Dendritic cell treated with granulocyte-macrophage colony-stimulating factor and Interleukin-4, amounts not matched to agents 40 ng/mL and 50 ng/mL, for 4 days (primary cell): ENCODE data around the gene ANKUB1.
A peak's percentile ranks its signal among the peaks of the same experiment; 100 is the strongest.

ENCODE experiments used
- H3K27ac Mint-ChIP-seq: one replicate; pipeline ENCODE4 v1.8.0; 2022; ENCODE audit warnings: mild to moderate bottlenecking, mixed read lengths
- H3K27me3 Mint-ChIP-seq: one replicate; pipeline ENCODE4 v1.8.0; 2022; ENCODE audit warnings: mild to moderate bottlenecking, mixed read lengths
- H3K36me3 Mint-ChIP-seq: one replicate; pipeline ENCODE4 v1.8.0; 2022; ENCODE audit warnings: low read depth, mixed read lengths
- H3K4me1 Mint-ChIP-seq: one replicate; pipeline ENCODE4 v1.8.0; 2022; ENCODE audit warnings: low read depth, mixed read lengths
- H3K4me3 Mint-ChIP-seq: one replicate; pipeline ENCODE4 v1.8.0; 2022; ENCODE audit warnings: mild to moderate bottlenecking, moderate library complexity, mixed read lengths
- H3K9me3 Mint-ChIP-seq: one replicate; pipeline ENCODE4 v1.8.0; 2022; ENCODE audit warnings: mixed read lengths
- intact Hi-C: fragments of 100-400 bp; cut with micrococcal nuclease; formaldehyde crosslinking; loops from one replicate; pipeline ENCODE4 v1.15.0; 2022

The ANKUB1 gene

GRCh38 chr3:149796026-149796425, 3.7 kb upstream of the ANKUB1 start:
- no peaks in the 10 kb centered on the region for H3K9me3 Mint-ChIP-seq
- H3K27ac Mint-ChIP-seq, result no peak overlapping the region
- no peaks in the 10 kb centered on the region for H3K27me3 Mint-ChIP-seq
- H3K4me3 Mint-ChIP-seq, result no peak overlapping the region
- peaks cover 20% of the 10 kb centered on the region for H3K4me1 Mint-ChIP-seq
- no peaks in the 10 kb centered on the region for H3K36me3 Mint-ChIP-seq
- intact Hi-C loops, result no loop called here

GRCh38 chr3:149790698-149791097, 1.7 kb downstream of the ANKUB1 start:
- intact Hi-C loops, result no loop called here

GRCh38 chr3:149790268-149790667, 2.1 kb downstream of the ANKUB1 start:
- Mint-ChIP-seq H3K9me3 (no peaks in the 10 kb centered on the region), H3K4me1 (peaks cover 15% of the 10 kb centered on the region), H3K36me3 (no peaks in the 10 kb centered on the region), H3K27ac (peak overlapping the region; percentile 71), H3K27me3 (no peaks in the 10 kb centered on the region), H3K4me3 (no peak overlapping the region)
- intact Hi-C loops, result no loop called here

More at GRCh38 chr3:149790698-149791097, 1.7 kb downstream of the ANKUB1 start:
- H3K27me3 Mint-ChIP-seq, result no peaks in the 10 kb centered on the region
- H3K4me1 Mint-ChIP-seq, result peaks cover 15% of the 10 kb centered on the region
- peak overlapping the region; percentile 71 for H3K27ac Mint-ChIP-seq
- H3K4me3 Mint-ChIP-seq, result no peak overlapping the region
- H3K9me3 Mint-ChIP-seq, result no peaks in the 10 kb centered on the region
- H3K36me3 Mint-ChIP-seq, result no peaks in the 10 kb centered on the region

DNA sequence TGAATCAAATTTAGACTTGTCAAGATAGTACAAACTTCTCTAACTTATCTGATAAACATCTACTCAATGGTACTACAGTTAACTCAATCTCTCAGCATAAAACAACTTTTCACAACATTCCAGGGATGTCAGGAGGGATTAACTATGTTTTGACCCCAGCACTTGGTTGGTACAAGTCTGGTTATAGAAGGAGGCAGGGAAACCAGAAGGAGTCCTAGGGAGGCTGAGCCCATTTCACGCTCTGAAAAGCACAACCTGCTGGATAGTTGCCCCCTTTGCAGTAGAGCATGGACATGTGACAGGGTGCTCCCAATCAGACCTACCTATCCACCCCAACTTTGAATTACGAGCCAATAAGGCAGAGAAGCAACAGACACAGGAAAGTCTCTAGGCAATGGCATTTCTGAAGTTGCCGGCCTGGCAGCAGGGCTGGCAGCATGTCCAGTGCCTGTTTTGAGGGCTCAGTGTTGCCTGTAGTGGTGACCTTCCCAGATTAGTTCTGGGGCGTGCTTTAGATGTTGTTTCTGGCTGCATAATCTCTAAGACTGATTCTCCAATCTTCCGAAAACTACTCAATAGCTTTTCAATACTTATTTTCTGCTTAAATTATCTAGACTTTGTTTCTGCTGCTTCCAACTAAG, 8.2 kb downstream of the ANKUB1 start:
- Mint-ChIP-seq H3K27me3 (no peaks in the 10 kb centered on the region), H3K36me3 (no peaks in the 10 kb centered on the region), H3K4me3 (no peak overlapping the region), H3K9me3 (no peaks in the 10 kb centered on the region), H3K27ac (peak overlapping the region; percentile 91), H3K4me1 (peaks cover 41% of the 10 kb centered on the region)
- intact Hi-C loops, result loop anchor here (5.0 kb wide), 1 partner anchor 33 kb away; no protein-coding TSS in a partner anchor

DNA sequence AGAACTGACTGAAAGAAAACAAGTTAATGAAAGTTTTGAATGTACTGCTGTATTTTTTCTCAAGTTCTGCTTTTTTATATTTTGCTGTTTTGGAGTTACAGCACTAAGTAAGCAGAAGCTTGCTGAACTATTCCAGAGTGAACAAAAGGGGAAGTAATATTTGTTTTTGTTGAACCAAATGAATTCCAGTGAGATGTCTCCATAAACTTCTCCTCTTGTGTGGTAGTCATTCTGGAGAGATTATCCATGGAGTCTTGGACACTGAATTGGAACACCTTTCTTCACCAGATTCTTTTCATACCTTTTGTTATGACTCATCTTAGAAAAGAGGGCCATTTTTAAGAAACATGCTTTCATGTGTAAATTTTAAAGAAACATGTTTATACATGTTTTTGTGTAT, 8.8 kb downstream of the ANKUB1 start:
- intact Hi-C loops, result loop anchor here (5.0 kb wide), 1 partner anchor 34 kb away; no protein-coding TSS in a partner anchor
- Mint-ChIP-seq H3K4me3 (peak overlapping the region; percentile 59), H3K27ac (peak overlapping the region; percentile 91), H3K36me3 (no peaks in the 10 kb centered on the region), H3K4me1 (peaks cover 41% of the 10 kb centered on the region), H3K9me3 (no peaks in the 10 kb centered on the region), H3K27me3 (no peaks in the 10 kb centered on the region)

DNA sequence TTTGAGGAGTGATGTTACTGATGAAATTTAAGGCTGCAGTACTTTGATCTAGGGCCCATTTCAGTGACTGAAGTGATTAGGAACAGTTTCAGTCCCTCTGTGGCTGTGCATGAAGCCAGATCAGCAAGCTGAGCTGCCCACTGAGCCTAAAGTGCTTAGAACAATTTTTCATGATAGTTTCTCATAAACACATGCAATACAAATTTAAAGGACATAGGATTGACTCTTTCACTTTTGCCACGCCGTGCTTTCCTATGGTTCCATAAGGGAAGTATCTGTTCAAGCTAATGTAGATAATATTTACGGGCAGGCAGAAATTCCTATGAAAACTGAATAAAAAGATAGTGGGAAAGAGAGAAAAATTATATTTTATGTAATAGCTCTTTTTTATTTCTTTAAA, 10.6 kb downstream of the ANKUB1 start:
- no peaks in the 10 kb centered on the region for H3K36me3 Mint-ChIP-seq
- H3K27me3 Mint-ChIP-seq, result peaks cover 3% of the 10 kb centered on the region
- no peaks in the 10 kb centered on the region for H3K9me3 Mint-ChIP-seq
- H3K27ac Mint-ChIP-seq, result peak overlapping the region; percentile 99
- H3K4me3 Mint-ChIP-seq, result peak overlapping the region; percentile 67
- peaks cover 40% of the 10 kb centered on the region for H3K4me1 Mint-ChIP-seq
- intact Hi-C loops, result loop anchor here (5.0 kb wide), 1 partner anchor 36 kb away; no protein-coding TSS in a partner anchor

DNA sequence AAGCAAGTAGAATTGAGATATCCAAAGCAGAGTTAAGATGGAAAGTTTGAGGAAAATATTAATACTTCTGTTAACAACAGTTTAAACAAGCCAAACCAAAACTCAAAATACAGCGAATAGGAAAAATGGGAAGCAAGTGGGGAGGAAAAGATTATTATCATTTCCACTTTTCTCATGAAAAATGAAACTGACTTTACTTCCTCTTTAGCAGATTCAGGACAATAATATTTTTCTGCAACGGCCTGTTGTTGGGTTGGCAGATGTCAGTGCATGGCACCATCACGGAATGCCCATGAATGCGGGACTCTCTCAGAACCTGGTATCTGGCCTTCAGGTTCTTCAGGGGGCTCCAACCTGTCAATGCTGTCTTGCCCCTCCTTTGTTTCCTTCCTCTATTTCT, 11.1 kb downstream of the ANKUB1 start:
- intact Hi-C loops, result loop anchor here (5.0 kb wide), 1 partner anchor 36 kb away; no protein-coding TSS in a partner anchor
- Mint-ChIP-seq H3K36me3 (no peaks in the 10 kb centered on the region), H3K9me3 (no peaks in the 10 kb centered on the region), H3K4me3 (peak overlapping the region; percentile 67), H3K27ac (peak overlapping the region; percentile 99), H3K27me3 (peaks cover 3% of the 10 kb centered on the region), H3K4me1 (peaks cover 40% of the 10 kb centered on the region)

DNA sequence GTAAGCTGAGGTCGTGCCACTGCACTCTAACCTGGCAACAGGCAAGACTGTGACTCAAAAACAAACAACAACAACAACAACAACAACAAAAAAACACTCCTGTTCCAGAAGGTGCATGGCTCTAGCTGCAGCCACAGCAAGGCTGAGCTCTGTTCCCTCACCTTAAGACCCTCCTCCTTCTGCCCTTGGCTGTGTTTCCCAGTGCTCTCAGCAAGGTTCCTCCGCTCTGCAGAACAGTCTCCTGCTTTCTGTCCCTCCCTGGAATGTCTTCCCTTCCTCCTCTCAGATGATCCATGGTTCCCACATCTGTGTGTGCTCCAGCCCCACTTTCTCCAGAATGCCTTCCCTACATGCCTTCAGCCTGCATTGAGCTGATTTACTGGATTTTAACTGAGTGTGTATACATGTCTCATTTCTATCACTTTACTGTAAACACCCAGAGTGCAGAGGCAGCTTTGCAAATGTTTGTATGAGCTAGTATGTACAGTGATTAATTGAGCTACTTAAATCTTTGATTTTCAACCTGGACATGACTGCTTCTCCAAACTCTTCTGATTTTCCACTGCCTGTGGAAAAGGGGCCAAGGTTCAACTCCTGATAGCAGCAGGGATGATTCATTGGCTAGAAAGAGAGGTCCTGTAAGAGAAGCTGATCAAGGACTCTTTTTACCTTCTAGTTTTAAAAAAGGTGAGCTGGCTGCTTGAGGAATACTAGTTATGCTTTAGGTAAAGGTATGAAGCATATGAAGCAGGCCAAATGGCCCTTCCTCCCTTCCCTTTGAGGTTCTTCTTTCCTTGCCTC, 14.7 kb downstream of the ANKUB1 start:
- peaks cover 3% of the 10 kb centered on the region for H3K27me3 Mint-ChIP-seq
- H3K36me3 Mint-ChIP-seq, result no peaks in the 10 kb centered on the region
- intact Hi-C loops, result no loop called here
- H3K4me3 Mint-ChIP-seq, result no peak overlapping the region
- H3K9me3 Mint-ChIP-seq, result no peaks in the 10 kb centered on the region
- peak overlapping the region; percentile 26 for H3K27ac Mint-ChIP-seq
- peaks cover 28% of the 10 kb centered on the region for H3K4me1 Mint-ChIP-seq

- intact Hi-C loops, result no loop called here
Measured at GRCh38 chr3:149776170-149776569, 16.2 kb downstream of the ANKUB1 start.

DNA sequence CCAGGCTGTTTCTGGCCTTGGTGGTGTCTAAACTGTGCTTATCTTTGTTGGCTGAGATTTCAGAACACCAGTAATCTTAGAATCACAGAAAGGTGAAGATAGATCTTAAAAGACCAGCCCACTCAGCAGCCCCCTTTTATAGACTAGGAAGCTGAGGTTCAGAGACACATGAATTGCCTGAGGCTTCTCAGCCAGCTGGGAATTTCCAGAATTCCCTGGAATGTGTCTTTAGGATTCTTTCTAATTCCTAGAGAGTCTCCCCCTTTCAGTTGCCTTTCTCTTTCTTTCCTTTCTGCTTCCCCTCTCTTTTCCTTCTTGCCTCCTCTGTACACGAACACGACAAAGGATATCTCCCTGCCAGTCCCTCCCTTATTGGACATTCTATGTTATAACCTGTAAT, 19.5 kb downstream of the ANKUB1 start:
- H3K9me3 Mint-ChIP-seq, result no peaks in the 10 kb centered on the region
- no peaks in the 10 kb centered on the region for H3K36me3 Mint-ChIP-seq
- peaks cover 10% of the 10 kb centered on the region for H3K27me3 Mint-ChIP-seq
- intact Hi-C loops, result no loop called here
- no peak overlapping the region for H3K4me3 Mint-ChIP-seq
- H3K4me1 Mint-ChIP-seq, result peaks cover 14% of the 10 kb centered on the region
- no peak overlapping the region for H3K27ac Mint-ChIP-seq

More at GRCh38 chr3:149776170-149776569, 16.2 kb downstream of the ANKUB1 start:
- H3K27ac Mint-ChIP-seq, result peak overlapping the region; percentile 42
- H3K4me1 Mint-ChIP-seq, result peaks cover 25% of the 10 kb centered on the region
- H3K27me3 Mint-ChIP-seq, result peaks cover 7% of the 10 kb centered on the region
- no peak overlapping the region for H3K4me3 Mint-ChIP-seq
- no peaks in the 10 kb centered on the region for H3K9me3 Mint-ChIP-seq
- no peaks in the 10 kb centered on the region for H3K36me3 Mint-ChIP-seq

DNA sequence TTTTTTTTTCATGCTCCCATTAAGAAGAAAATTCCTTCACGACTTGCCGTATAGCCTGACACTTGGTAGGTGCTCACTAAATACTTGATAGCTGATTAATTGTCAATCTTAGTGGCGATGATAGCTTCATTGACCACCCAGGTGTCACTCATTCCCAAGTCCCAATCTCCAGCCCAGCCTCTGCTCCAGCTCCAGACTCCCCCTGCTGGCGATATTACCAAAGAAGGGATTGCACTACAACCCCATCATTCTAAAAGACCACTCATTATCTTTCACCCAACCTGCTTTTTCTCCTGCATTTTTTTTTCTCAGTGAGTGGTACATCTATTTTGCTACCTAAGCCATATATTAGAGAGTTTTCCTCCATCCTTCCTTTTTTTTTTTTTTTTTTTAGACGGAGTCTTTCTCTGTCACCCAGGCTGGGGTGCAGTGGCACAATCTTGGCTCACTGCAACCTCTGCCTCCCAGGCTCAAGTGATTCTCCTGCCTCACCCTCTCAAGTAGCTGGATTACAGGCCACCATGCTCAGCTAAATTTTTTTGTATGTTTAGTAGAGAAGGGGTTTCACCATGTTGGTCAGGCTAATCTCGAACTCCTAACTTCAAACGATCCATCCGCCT, 20.6 kb downstream of the ANKUB1 start:
- H3K4me1 Mint-ChIP-seq, result peaks cover 8% of the 10 kb centered on the region
- peaks cover 7% of the 10 kb centered on the region for H3K27me3 Mint-ChIP-seq
- H3K27ac Mint-ChIP-seq, result no peak overlapping the region
- no peak overlapping the region for H3K4me3 Mint-ChIP-seq
- H3K9me3 Mint-ChIP-seq, result no peaks in the 10 kb centered on the region
- intact Hi-C loops, result no loop called here
- no peaks in the 10 kb centered on the region for H3K36me3 Mint-ChIP-seq

- Mint-ChIP-seq H3K4me1 (peaks cover 8% of the 10 kb centered on the region), H3K4me3 (no peak overlapping the region), H3K27me3 (peaks cover 10% of the 10 kb centered on the region), H3K36me3 (no peaks in the 10 kb centered on the region), H3K9me3 (no peaks in the 10 kb centered on the region), H3K27ac (no peak overlapping the region)
- intact Hi-C loops, result no loop called here
Measured at GRCh38 chr3:149770246-149770645, 22.1 kb downstream of the ANKUB1 start.

DNA sequence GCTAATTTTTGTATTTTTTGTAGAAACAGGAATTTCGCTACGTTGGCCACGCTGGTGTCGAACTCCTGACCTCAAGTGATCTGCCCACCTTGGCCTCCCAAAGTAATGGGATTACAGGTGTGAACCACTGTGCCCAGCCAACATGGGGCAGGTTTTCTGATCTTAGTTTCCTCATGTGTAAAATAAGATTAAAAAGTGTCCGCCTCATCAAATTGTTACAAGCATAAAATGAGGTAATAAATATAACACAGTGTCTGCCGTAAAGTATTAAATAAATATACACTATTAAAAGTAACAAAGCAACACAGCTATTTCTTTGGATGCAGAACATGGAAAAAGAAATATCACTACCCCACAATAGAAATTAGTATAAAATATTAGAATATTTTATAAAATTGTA, 23.6 kb downstream of the ANKUB1 start:
- intact Hi-C loops, result no loop called here

GRCh38 chr3:149767720-149768119, 24.6 kb downstream of the ANKUB1 start:
- intact Hi-C loops, result no loop called here
- H3K9me3 Mint-ChIP-seq, result no peaks in the 10 kb centered on the region
- H3K27ac Mint-ChIP-seq, result no peak overlapping the region
- H3K27me3 Mint-ChIP-seq, result peaks cover 12% of the 10 kb centered on the region
- H3K36me3 Mint-ChIP-seq, result no peaks in the 10 kb centered on the region
- H3K4me3 Mint-ChIP-seq, result no peak overlapping the region
- peaks cover 8% of the 10 kb centered on the region for H3K4me1 Mint-ChIP-seq

More for the DNA sequence above, 23.6 kb downstream of the ANKUB1 start:
- Mint-ChIP-seq H3K36me3 (no peaks in the 10 kb centered on the region), H3K4me1 (peaks cover 8% of the 10 kb centered on the region), H3K27ac (no peak overlapping the region), H3K27me3 (peaks cover 12% of the 10 kb centered on the region), H3K9me3 (no peaks in the 10 kb centered on the region), H3K4me3 (no peak overlapping the region)
